Left ventricle myocardium inferior (tissue), 1 donor: Measurements from ENCODE around the gene ULK4. TPM values are rescaled to one million over a fixed set of nuclear protein-coding genes. Genes with fewer than 3 reads are reported as not detected.

Source experiments
- DNase-seq: peaks from one replicate; pipeline ENCODE4 v3.0.0-alpha.2; 2020
- H3K27ac ChIP-seq: fragments of 200-600 bp; replicated peaks from 2 replicates; pipeline ENCODE4 v1.8.0; 2021
- H3K27me3 ChIP-seq: fragments of 200-600 bp; 2 replicates; pipeline ENCODE4 v1.8.0; 2021; ENCODE audit warnings: low read depth
- H3K36me3 ChIP-seq: fragments of 200-600 bp; 2 replicates; pipeline ENCODE4 v1.8.0; 2021
- H3K4me1 ChIP-seq: fragments of 200-600 bp; 2 replicates; pipeline ENCODE4 v1.8.0; 2021
- H3K4me3 ChIP-seq: fragments of 200-600 bp; 2 replicates; pipeline ENCODE4 v1.8.0; 2021; ENCODE audit warnings: mild to moderate bottlenecking, moderate library complexity
- H3K9me3 ChIP-seq: fragments of 200-600 bp; replicated peaks from 2 replicates; pipeline ENCODE4 v1.8.0; 2021
- CTCF ChIP-seq: fragments of 200-600 bp; IDR thresholded peaks from 2 replicates; pipeline ENCODE4 v1.8.0; 2021; ENCODE audit warnings: antibody characterized with exemption, mild to moderate bottlenecking, borderline replicate concordance
- intact Hi-C: fragments of 100-400 bp; cut with micrococcal nuclease; formaldehyde crosslinking; loops from one replicate; pipeline ENCODE4 v1.11.0; 2022
- total RNA-seq: library from RNA; stranded (reverse); fragmentation: NEBNext Ultra II Directional; extraction: Animal tissue kit (Norgen Biotek cat#: 25700); gene quantifications from one replicate; pipeline ENCODE4 v1.2.1, GENCODE V29; 2021
- donor health status: DM: no; HTN: yes; CAD: no; lungs with severe emphysema.

ULK4 gene
- total RNA-seq, 1 donor from 2014 or later = 1.8 TPM

GRCh38 chr3:41478278-41478677 is 483.6 kb downstream of the ULK4 start:
- Histone ChIP-seq H3K36me3 (no peaks in the 10 kb centered on the region), H3K27me3 (no peaks in the 10 kb centered on the region), H3K4me1 (no peaks in the 10 kb centered on the region), H3K27ac (no peak overlapping the region), H3K4me3 (no peak overlapping the region), H3K9me3 (peaks cover 19% of the 10 kb centered on the region)
- DNase-seq = no peak
- no peak for TF ChIP-seq CTCF
- intact Hi-C loops = no loop called here

- intact Hi-C loops = no loop called here
- no peaks in the 10 kb centered on the region for H3K36me3 ChIP-seq
- H3K4me3 ChIP-seq = no peak overlapping the region
- H3K4me1 ChIP-seq = no peaks in the 10 kb centered on the region
- no peak overlapping the region for H3K27ac ChIP-seq
- DNase-seq = no peak
- TF ChIP-seq CTCF = no peak
- H3K9me3 ChIP-seq = peaks cover 26% of the 10 kb centered on the region
- no peaks in the 10 kb centered on the region for H3K27me3 ChIP-seq
Measured at GRCh38 chr3:41477399-41478014, 484.4 kb downstream of the ULK4 start.

GRCh38 chr3:41469083-41469482 is 492.8 kb downstream of the ULK4 start:
- Histone ChIP-seq H3K4me3 (no peak overlapping the region), H3K9me3 (peaks cover 56% of the 10 kb centered on the region), H3K27me3 (no peaks in the 10 kb centered on the region), H3K27ac (no peak overlapping the region), H3K4me1 (peaks cover 7% of the 10 kb centered on the region), H3K36me3 (no peaks in the 10 kb centered on the region)
- DNase-seq = no peak
- intact Hi-C loops = no loop called here
- TF ChIP-seq CTCF = no peak

- Histone ChIP-seq H3K4me1 (peaks cover 7% of the 10 kb centered on the region), H3K27me3 (no peaks in the 10 kb centered on the region)
- no peak for TF ChIP-seq CTCF
Measured at GRCh38 chr3:41467481-41467880, 494.4 kb downstream of the ULK4 start.

GRCh38 chr3:41464858-41465257 is 497.0 kb downstream of the ULK4 start:
- Histone ChIP-seq H3K4me1 (peaks cover 7% of the 10 kb centered on the region), H3K36me3 (no peaks in the 10 kb centered on the region), H3K4me3 (no peak overlapping the region), H3K9me3 (peaks cover 13% of the 10 kb centered on the region), H3K27me3 (no peaks in the 10 kb centered on the region), H3K27ac (no peak overlapping the region)
- no peak for TF ChIP-seq CTCF
- no peak for DNase-seq
- intact Hi-C loops = no loop called here

More at GRCh38 chr3:41467481-41467880, 494.4 kb downstream of the ULK4 start:
- Histone ChIP-seq H3K4me3 (no peak overlapping the region), H3K36me3 (no peaks in the 10 kb centered on the region), H3K27ac (no peak overlapping the region), H3K9me3 (peaks cover 40% of the 10 kb centered on the region)
- no peak for DNase-seq
- intact Hi-C loops = no loop called here
